ENCODE measurements around the gene POLR3GL.

Gene POLR3GL

GRCh38 chr1:145977486-145978470 lies 13.3 kb downstream of the POLR3GL start:
- DNase-seq, result peak; percentile 79

GRCh38 chr1:145978471-145978853 lies 14.0 kb downstream of the POLR3GL start:
- DNase-seq, result peak; percentile 36

GRCh38 chr1:145978854-145979745 lies 14.6 kb downstream of the POLR3GL start:
- DNase-seq, result peak; percentile 100

- DNase-seq, result peak; percentile 96
These were observed 15.4 kb downstream of the POLR3GL start for GRCh38 chr1:145979746-145980456.

GRCh38 chr1:145980457-145980994 lies 16.0 kb downstream of the POLR3GL start:
- no peak for DNase-seq

- DNase-seq, result no peak
These were observed 17.7 kb downstream of the POLR3GL start for GRCh38 chr1:145982010-145982723.

- peak; percentile 31 for DNase-seq
These were observed 18.8 kb downstream of the POLR3GL start for GRCh38 chr1:145983206-145983675.

GRCh38 chr1:145983960-145984830 lies 19.7 kb downstream of the POLR3GL start:
- no peak for DNase-seq

GRCh38 chr1:145985129-145985501 lies 20.6 kb downstream of the POLR3GL start:
- no peak for DNase-seq

GRCh38 chr1:145985502-145986439 lies 21.3 kb downstream of the POLR3GL start:
- peak; percentile 90 for DNase-seq

GRCh38 chr1:145986551-145986950 lies 22.1 kb downstream of the POLR3GL start:
- DNase-seq, result no peak

GRCh38 chr1:145987926-145988325 lies 23.4 kb downstream of the POLR3GL start:
- DNase-seq, result no peak

- no peak for DNase-seq
These were observed 24.3 kb downstream of the POLR3GL start for GRCh38 chr1:145988773-145989172.

GRCh38 chr1:145990249-145990855 lies 25.9 kb downstream of the POLR3GL start:
- no peak for DNase-seq

- peak; percentile 32 for DNase-seq
These were observed 27.4 kb downstream of the POLR3GL start for GRCh38 chr1:145991735-145992412.

- DNase-seq, result no peak
These were observed 28.0 kb downstream of the POLR3GL start for GRCh38 chr1:145992502-145992936.

GRCh38 chr1:145992958-145993617 lies 28.6 kb downstream of the POLR3GL start:
- DNase-seq, result no peak
